Occipital lobe (tissue), 2 donors: ENCODE results near the gene ARPC1B. TPM values are rescaled to one million over a fixed set of nuclear protein-coding genes. Genes with fewer than 3 reads are reported as not detected.

Experiments used
- DNase-seq: peaks from one replicate; lab custom pipeline; 2025; lab: John Stamatoyannopoulos, UW
- total RNA-seq: library from RNA; depleted of rRNA; stranded (reverse); fragments of >200 nt; gene quantifications from one replicate; pipeline ENCODE4 v1.2.3, GENCODE V29; 2014

Gene ARPC1B
- total RNA-seq, 1 donor from 2014 or later: 11.9 TPM

DNA sequence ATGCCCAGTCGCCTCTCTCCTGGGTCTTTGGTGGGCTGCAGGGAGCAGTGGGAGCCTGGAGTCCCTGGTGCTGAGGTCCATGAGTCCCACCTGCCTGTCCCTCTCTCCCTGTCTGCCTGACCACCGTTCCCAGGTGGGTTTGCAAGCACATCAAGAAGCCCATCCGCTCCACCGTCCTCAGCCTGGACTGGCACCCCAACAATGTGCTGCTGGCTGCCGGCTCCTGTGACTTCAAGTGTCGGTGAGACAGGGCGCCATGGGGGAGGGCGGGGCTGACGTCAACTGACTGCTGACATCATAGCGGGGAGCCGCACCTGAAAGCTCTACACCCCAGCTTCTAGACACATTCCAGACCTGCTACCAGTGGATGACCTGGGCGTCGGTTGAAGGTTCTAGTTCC is 15.2 kb downstream of the ARPC1B start:
- DNase-seq: no peak

DNA sequence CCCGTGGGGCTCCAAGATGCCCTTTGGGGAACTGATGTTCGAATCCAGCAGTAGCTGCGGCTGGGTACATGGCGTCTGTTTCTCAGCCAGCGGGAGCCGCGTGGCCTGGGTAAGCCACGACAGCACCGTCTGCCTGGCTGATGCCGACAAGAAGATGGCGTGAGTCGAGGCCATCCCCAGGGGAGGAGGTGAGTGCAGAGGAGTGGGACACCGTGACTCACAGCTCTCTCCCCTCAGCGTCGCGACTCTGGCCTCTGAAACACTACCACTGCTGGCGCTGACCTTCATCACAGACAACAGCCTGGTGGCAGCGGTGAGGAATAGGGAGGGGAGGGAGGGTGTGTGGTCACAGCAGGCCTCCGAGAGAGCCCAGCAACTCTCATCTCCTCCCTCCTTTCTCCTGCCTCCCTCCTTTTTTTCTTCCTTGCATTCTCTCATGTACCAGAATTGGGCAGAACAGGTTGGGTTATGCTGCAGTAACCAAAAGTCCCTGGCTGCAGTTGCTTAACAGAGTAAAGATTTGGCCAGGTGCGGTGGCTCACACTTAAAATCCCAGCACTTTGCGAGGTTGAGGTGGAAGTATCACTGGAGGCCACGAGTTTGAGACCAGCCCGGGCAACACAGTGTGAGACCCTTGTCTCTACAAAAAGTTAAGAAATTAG is 16.5 kb downstream of the ARPC1B start:
- DNase-seq: no peak

DNA sequence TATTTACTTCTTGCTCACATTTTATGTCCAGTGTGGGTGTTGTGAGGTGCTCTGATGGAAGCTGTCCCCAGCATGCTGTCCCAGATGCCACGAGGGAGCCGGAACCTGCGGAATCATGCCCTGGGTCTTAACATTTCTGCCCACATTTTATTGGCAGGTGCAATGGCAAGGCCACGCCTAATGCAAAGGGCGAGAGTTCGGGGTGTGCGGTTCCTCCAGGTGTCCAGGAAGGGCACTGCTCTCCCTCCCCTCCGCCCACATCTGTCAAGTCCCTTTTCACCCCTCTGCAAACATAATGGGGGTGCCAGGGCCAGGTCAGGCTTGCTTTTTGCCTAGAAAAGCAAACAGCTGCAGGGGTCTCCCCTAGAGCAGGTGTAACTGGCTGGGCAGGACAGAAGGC is 17.5 kb downstream of the ARPC1B start:
- DNase-seq: no peak

DNA sequence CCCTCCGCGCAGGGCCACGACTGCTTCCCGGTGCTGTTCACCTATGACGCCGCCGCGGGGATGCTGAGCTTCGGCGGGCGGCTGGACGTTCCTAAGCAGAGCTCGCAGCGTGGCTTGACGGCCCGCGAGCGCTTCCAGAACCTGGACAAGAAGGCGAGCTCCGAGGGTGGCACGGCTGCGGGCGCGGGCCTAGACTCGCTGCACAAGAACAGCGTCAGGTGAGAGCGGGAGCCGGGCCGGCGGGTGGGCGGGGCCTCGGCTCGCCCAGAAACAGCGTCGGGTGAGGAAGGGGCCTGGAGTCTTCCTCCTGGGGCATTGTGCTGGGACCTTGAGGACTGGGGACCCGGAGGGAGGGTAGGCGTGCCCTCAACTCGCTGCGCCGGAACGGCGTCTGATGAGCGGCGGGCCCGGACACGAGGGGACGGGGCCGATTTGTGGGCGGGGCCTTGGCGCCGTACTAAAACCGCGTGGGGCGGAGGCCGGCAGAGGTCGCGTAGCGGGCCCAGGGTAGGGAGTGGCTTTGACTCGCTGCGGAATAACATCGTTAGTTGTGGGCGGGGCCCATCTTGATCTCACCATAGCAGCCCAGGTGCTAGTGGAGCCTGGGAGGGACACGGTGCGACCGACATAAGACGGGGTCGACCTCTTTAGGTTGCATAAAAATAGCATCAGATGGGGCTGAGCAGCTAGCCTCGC is 18.3 kb downstream of the ARPC1B start:
- peak; percentile 62 for DNase-seq

DNA sequence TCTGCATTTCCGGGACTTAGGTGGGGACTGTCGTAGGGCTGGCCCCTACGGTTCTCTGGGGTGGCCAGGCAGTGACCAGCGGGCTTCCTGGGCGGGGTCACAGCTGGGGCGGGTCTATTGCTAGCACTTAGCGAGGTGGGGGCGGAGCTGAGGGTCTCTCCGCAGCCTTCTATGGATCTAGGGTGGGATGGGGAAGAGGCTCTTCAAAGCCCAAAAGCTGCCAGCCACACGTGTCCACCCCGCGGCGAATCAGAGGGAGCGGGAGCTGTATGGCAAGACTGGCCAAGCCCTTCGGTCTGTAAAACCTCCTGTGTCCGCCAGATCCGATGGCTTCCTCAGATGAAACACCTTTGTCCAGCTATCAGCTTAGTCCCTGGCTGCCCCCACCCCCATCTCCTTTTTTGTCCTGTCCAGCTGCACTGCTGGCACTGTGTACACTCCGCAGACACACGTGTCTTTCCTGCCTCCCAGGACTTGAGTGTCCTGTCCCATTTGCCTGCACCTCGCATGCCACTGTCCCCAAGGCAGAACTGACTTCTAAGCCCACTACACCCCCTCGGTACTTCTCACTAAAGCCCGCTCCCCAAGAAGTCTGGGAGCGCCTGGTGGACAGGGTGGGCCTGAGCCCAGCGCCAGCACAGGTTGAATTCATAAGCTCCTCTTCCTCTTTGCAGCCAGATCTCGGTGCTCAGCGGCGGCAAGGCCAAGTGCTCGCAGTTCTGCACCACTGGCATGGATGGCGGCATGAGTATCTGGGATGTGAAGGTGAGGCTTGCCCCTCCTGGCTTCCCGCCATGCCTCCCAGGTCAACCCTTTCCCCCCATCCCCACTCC is 19.0 kb downstream of the ARPC1B start:
- peak; percentile 43 for DNase-seq

DNA sequence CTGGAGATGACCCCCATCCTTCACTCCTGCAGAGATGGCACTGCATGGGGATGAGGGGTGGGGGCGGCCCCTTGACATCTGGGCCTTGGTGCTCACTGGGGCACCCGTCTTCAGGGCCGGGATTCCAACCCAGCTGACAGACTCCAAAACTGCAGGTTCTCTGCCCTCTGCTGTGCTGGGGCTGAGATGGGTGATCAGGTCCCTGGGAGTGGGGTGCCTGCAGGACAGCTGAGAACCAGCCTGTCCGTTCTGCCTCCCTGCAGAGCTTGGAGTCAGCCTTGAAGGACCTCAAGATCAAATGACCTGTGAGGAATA is 19.6 kb downstream of the ARPC1B start:
- DNase-seq: no peak

DNA sequence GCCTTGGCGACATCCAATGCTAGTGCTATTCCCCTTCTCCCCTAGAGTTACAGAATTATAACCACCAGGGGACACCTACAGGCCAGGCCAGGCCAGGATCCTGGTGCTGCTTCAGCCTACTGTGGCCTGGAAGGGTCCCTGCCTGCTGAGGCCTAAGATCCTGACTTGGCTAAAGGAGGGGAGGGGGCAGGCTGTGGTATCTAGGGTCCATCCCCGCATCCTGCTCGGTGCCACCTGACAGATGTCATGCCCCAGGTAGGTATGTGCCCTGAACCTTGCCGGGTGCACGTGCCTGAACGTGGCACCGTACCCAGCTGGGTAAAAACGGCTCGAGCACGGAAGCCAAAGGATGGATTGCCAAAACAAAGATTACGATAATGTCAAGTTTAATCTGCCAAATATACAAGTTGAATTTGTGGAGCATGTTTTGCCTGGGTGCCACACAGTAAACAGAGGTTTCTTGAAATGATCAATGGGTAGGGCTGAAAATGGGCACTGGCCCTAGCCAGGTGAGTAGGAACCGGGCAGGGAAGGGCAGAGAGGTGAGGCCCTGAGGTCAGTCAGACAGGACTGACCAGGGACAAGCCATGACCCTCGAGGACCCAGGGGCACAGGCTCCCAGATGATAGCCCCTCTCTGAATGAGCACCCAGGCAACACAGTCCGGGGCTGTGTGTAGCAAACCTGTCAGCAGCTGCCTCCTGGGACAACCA is 21.2 kb downstream of the ARPC1B start:
- no peak for DNase-seq

DNA sequence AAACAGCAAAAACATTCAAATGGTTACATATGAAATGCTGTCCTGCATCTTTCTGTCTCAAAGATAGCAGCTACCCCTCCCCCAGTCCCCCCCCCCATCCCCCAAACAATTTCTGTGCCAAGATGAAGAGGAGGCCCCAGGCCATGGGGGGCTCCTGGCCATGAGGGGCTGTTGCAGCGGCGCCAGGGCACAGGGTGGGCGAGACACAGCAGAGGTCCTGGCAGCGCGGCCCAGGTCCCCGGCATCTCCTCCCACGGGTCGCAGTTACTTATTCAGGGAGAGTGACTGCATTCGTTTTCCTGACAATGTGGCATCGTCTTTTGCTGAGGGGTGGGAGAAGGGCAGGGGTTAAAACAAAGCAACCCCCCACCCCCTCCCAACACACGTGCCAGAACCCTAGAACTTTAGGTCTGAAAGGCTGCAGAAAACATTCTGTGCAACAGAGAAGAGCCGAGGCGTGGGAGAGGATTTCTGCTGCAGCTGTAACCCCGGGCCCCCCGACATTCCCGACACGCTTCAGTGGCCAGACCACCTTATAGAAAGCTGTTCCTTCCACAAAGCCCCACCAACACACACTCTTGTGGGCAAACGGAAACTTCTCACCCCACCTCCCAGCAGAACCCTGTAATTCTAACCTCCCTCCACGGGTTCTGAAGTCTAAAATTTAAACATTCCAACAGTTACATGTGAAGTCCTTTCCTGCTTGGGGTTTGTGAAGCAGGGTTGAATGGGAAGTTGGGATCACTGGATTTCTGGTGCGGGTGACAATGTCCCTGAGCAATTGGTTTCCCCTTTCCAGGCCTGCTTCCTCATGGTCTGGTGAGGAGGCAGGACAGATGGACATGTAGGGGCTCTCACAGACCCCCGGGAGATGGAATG is 22.1 kb downstream of the ARPC1B start:
- no peak for DNase-seq

DNA sequence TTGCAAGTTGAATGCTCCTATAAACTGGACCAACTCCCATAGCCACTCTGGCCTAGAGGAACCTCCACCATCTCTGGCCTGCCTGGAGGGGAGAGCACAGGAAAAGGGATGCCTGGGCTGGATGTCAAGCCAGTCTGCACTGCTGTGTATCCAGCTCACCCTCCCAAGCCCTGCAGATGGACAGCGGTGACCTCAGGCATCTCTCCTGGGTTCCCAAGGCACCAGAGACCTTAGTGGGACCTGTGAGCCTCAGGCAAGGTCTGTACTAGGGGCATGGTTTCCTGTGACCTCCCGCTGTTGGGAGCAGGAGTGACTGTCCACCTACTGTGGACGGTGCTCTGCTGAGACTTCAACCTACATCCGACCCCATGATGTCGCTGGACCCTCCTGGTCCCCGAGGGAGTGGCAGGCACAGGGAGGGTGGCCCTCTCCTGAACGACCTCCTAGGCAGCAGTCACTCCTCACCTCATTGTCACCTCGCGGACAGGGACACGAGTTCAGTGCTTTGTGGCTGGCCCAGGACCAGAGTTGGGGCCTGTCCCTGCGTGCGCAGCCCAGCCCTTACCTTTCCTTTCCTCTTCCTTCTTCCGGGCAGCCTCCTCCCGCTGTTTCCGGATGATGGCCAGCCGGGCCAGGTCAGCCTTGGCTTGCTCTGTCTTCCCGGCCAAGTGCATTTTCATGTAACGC is 22.9 kb downstream of the ARPC1B start:
- no peak for DNase-seq

DNA sequence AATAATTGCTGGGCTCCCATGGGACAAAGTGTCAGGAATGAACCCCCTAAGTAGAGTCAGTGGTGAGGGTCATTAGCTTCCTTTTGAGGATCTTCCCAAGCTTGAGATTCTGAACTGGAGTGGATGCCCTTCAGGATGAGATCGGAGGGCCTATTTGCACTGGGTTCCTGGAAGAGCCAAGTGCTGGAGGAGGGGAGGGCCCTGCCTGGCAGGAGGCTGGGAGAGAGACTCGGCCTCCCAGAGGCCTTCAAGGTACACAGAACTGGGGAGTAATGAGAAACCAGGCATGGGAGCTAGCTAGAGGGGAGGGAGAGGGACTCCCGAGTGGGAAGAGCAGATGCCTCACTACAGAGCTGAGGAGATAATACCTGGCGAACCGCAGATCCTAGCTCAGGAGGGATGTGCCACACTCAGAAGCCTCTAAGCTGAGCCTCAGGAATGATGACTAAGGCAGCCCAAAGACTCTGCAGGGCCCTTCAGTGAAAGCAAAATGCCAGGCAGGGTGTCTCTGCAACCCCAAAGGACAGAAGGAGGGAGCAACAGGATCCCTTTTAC is 24.4 kb downstream of the ARPC1B start:
- DNase-seq: no peak

DNA sequence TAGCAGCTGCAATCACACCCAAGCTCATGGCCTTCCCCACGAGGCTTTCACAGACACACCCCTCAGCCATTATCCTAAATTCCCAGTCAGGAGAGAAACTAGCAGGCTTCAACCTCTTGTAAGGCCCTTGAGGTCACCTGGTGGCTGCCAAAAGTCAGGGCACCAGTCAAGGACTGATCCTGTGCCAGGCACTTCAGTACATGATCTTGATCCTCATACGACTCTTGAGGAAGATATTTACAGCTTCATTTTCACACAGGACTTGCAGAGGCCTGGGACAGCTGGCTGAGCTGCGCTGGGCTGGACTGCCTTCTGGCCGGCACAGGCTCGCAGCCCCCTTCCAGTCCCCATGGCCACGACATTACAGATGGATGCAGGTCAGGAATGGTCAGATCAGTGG is 25.1 kb downstream of the ARPC1B start:
- no peak for DNase-seq

DNA sequence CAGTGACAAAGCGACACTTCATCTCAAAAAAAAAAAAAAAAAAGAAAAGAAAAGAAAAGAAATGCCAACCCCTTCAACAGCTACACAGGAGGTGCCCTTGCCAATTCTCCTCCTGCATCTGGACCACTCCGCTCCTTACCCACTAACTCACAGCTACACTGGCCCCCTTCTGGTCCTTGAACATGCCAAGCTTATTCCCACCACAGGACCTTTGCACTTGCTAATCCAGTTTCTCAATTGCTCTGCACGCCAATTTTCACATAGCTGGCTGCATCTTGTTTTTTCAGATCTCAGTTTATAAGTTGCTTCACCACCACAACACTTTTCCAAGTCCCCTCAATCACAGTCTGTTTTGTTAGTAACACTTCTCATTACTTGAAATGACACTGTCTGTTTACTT is 28.3 kb downstream of the ARPC1B start:
- no peak for DNase-seq

DNA sequence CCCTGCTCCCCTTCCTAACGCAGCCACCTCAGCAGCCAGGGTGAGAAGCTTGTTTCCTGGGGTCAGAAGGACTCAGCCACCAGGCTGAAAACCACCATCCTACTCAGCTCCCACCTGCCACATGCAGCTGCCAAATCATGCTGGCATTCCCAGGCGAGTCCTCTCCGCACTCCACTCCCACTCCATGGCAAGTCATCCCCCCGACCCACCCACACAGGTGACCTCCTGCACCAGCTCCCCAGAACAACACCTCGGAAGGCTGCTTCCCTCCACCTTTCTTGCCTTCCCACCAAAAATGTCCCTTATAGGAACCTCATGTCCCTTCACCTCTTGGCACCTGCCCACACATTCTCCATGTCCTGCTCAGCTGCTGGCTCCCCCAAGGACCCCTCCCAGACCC is 29.2 kb downstream of the ARPC1B start:
- no peak for DNase-seq

DNA sequence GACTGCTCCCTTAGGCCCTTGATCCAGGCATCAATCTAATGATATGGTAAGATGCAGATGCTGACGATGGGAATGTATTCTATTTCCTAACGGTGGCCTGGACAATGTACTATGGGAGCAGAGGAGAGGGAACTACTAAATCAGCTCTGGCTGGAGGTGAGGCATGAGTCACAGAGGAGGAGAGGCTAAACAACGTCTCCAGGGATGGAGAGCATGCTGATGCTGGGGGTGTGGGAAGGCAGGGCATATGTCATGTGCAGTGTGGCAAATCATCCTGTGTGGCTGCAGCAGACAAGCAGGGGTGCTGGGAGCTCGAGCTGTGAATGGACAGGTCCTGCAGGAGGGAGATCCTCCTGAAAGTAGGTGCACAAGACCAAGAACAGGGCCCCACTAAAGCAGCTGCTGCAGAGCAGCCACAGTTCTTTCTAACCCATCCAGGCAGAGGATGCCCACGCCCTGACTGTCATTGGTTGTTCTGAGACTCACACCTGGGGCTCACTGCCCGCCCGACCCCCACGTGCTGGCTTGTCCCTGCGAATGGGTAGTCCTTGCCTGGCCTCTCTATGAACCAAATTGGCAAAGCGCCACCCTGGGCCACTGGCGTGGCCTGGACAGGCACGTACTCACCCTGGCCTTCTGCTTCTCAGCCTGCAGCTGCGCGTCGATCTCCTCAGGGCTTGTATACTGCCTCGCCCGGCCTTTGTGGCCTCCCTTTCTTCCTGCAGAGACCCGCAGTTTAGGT is 29.9 kb downstream of the ARPC1B start:
- no peak for DNase-seq

DNA sequence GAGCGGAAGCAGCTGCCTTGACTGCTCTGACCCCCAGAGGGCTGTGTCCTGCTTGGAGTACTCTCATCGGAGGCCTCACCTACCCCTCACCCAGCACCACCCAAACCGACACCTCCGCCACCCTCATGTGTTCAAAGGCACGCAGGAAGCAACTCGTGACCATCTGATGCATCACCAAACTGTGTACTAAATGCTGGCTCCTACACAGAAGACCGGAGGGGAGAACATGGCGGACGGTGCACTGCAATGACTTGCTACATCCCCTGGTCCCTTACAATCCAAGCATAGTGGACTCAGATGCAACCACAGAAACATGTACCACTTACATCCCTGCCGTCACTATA is 30.4 kb downstream of the ARPC1B start:
- DNase-seq: no peak

DNA sequence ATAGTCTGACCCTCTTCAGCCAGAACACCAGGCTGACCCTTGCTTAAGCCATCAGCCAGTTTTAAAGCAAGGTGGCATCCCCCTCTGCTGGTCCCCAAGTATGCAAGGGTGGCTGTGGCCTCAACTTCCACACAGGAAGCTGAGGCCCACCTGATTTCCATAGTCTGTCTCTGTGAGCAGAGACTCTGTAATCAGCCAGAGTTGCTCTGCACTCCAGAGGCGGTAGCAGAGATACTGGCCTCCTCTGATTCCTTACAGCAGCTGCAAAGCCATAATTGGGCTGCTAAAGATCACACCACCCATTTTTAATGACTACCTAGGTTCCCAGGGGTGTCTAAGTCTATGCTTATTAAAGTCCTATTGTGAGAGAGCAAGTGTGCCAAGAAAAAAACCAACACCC is 32.0 kb downstream of the ARPC1B start:
- DNase-seq: no peak

DNA sequence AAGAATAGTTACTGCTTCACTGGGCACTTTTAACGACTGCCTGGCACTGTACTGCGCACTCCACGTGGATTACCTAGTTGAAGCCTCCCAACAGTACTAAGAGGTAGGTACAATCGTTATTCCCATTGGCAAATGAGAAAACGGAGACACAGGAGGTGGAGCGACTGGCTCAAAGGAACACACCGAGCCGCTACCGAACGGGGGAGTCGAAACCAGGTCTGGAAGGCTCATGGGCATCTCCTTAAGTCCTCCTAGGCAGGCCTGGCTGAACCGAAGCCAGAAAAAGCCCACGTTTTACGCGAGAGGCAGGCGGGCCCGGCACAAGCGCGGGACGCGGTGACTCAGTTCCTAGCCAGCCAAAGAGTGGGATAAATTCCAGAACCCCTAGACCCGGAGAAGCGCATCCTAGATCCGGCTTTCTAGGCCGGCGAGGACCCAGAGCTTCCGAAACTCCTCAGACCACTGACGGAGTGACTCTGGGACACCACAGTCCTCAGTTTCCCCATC is 33.4 kb downstream of the ARPC1B start:
- DNase-seq: peak; percentile 57

DNA sequence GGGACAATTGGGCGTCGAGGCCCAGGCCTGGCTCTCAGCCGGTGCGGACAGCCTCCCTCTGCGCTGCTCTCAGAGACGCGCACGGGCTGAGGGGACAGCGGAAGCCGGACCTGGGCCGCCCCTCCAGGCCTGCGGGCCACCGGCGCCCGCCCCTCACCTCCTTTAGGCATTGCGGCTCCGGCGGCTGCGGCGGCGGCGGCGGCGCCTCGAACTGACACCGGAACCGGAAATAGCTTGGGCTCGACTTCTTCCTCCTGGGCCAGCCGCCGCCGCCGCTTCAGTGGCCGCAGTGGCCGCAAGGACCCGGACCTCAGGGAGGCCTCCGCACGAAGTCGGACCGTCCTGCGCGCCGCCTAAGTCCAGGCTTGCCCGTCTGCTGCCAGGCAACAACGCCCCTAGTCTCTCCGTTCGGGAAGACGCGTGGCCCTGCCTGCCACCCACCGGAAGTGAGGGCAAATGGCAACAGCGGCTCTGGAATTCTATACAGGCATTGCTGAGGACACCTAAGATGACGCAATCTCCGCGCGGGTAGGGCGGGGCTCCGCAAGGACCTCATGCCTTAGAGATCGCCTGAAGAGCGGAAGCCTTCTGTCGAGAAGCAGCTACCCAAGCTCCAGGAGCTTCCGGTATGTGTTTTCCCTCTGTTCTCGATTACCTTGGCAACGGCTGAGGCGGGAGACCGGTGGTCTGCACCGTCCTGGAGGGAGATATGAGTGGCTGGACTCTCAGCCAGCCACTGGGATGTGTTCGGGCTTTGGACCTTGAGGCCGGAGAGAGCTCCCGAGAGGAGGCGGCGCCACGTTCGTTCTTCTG is 34.1 kb downstream of the ARPC1B start, which contains the start of the genes BUD31 and PDAP1:
Gene BUD31 (plus strand): TSS at position 591 of the 813 bp plus-strand sequence. CDS start 2,124 bp downstream, outside the sequence.
Gene PDAP1 (minus strand): TSS at position 219 of the 813 bp plus-strand sequence. CDS start 49 bp downstream, at position 170.
- peak; percentile 88 for DNase-seq
